Measurements from ENCODE around the gene LOXHD1. TPM values are rescaled to one million over a fixed set of nuclear protein-coding genes. Genes with fewer than 3 reads are reported as not detected.

The LOXHD1 gene
- total RNA-seq, 4 donors from 2014 or later, result 1.7 to 4.9 (median 3.2) TPM

DNA sequence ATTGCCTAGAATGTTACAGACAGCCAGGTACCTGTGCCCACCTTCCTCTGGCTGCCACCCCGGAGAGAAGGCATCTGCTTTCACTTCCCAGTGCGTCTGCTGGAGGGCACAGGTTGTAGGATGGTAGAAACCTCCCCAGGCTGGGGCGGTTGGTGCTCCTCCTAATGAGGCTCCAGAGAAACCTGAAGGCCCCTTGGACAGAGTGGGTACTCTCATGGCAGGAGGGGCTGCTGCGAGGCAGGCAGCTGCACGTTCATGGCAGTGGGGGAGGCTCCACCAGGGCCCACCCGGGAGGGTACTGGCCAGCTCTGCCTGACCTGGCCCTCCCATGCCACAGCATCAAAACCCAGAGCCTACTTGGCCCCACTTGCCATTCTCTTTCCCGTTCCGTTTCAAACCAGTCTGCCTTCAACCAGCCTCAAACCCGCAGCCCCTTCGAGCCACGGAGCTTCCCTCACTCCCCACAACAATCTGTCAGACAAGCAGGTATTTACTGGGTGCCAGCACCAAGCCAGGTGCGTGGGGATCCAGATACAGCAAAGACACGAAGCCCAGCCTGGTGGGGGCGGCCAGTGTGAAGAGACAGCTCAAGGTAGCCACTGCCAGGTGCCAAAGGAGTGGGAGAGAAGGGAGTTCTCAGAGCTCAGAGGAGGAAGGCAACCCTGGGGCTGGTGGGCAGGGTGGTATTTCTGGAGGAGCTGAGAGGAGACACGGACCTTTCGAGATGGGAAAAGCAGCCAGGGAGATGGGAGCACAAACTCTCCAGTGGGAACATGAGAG, 229.6 kb downstream of the LOXHD1 start:
- TF ChIP-seq, protein P1, sequence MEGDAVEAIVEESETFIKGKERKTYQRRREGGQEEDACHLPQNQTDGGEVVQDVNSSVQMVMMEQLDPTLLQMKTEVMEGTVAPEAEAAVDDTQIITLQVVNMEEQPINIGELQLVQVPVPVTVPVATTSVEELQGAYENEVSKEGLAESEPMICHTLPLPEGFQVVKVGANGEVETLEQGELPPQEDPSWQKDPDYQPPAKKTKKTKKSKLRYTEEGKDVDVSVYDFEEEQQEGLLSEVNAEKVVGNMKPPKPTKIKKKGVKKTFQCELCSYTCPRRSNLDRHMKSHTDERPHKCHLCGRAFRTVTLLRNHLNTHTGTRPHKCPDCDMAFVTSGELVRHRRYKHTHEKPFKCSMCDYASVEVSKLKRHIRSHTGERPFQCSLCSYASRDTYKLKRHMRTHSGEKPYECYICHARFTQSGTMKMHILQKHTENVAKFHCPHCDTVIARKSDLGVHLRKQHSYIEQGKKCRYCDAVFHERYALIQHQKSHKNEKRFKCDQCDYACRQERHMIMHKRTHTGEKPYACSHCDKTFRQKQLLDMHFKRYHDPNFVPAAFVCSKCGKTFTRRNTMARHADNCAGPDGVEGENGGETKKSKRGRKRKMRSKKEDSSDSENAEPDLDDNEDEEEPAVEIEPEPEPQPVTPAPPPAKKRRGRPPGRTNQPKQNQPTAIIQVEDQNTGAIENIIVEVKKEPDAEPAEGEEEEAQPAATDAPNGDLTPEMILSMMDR (IDR thresholded peaks at IDR 0.05), result no peak
- ATAC-seq (ENCODE audit: low FRiP score) (no peak), DNase-seq (ENCODE audit: low spot score) (no peak)

Other genes with a start within 250 kb of the LOXHD1 start
- gene ST8SIA5, start 99.8 kb upstream of the LOXHD1 start, total RNA-seq, result under 1 TPM in 1 of 4 donors, not detected in 3; 0.50 TPM